DMS 273 (cell line): ENCODE data around the gene MUC7.
A peak's percentile ranks its signal among the peaks of the same experiment; 100 is the strongest.

Experiments used
- DNase-seq: peaks from one replicate; lab custom pipeline; 2025; ENCODE audit not compliant: unreplicated experiment; lab: John Stamatoyannopoulos, UW

MUC7 gene

DNA sequence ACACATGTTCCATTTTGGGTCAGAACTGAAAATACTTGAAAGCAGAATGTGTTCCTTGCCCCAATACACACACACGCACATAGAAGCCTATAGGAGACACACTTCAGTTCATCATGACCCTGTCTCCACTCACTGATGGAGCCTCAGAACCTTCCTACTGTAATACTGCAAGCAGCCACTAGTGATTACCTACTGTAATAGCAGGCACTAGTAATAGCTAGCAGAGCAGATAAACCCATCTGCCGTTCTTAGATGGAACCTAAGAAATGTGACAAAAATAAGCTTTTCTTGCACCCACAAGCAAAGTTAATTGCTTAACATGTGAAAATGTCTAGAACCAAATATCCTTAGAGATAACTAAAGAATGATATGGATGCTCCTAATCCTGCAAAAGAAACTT is 60.0 kb downstream of the MUC7 start:
- DNase-seq: peak; percentile 16
